Endothelial cell of umbilical vein (primary cell): ENCODE data around the gene KCNQ1OT1.

Source experiments
- CTCF ChIP-seq, 2 donors: IDR thresholded peaks; 1 replicate in 1 of 2; 2 replicates in 1 of 2; pipeline ENCODE4 v1.5.1; 2011; ENCODE audit warnings: low read length in 2 of 2, mild to moderate bottlenecking in 2 of 2, moderate library complexity in 2 of 2, control low read depth in 1 of 2, inconsistent platforms in 1 of 2, low read depth in 1 of 2; ENCODE audit not compliant: insufficient read depth in 1 of 2; ENCODE audit errors: extremely low read depth in 1 of 2
- EZH2 ChIP-seq: IDR thresholded peaks from 2 replicates; pipeline ENCODE4 v1.6.1; 2012; ENCODE audit warnings: borderline replicate concordance, low read depth, mild to moderate bottlenecking, moderate library complexity, low read length, inconsistent platforms; ENCODE audit not compliant: severe bottlenecking
- JUN ChIP-seq: IDR thresholded peaks from 2 replicates; pipeline ENCODE4 v1.6.1; 2011; ENCODE audit warnings: borderline replicate concordance, low read depth; ENCODE audit not compliant: insufficient read length, insufficient read depth
- POLR2A ChIP-seq: IDR thresholded peaks from 2 replicates; pipeline ENCODE4 v1.6.1; 2012; ENCODE audit warnings: low read depth, mild to moderate bottlenecking, control low read depth, low read length

GRCh38 chr11:2662024-2662312 is 37.8 kb downstream of the KCNQ1OT1 start:
- TF ChIP-seq POLR2A (no peak), CTCF (IDR thresholded peaks at IDR 0.05; ENCODE audit: extremely low read depth in 1 of 2, insufficient read depth in 1 of 2, low read depth in 1 of 2, low read length in 2 of 2) (no peak), EZH2 (no peak), JUN (no peak)
